K562 (cell line): ENCODE results near the gene ADAM8. TPM values are rescaled to one million over a fixed set of nuclear protein-coding genes. Genes with fewer than 3 reads are reported as not detected.

Experiments
- ARNT ChIP-seq, 2 experiments: fragments of 450-650 bp; IDR thresholded peaks; 2 replicates each; pipeline ENCODE4 v1.6.1; 2016; ENCODE audit warnings: mild to moderate bottlenecking in 1 of 2
- CREB1 ChIP-seq, 2 experiments: sonication (generic) in 1 of 2; formaldehyde crosslinking in 1 of 2; IDR thresholded peaks; 2 replicates each; pipeline versions ENCODE4 v1.6.1 to v1.8.0; 2012 to 2022; ENCODE audit warnings: inconsistent platforms in 1 of 2, mild to moderate bottlenecking in 1 of 2, missing genetic modification reagents in 1 of 2, moderate library complexity in 1 of 2
- CTCF ChIP-seq, 3 experiments: IDR thresholded peaks in 2 of 3; conservative IDR thresholded peaks in 1 of 3; 2 replicates each; pipeline ENCODE4 v1.5.1; 2011 to 2012; ENCODE audit warnings: low read length in 3 of 3, mild to moderate bottlenecking in 3 of 3, control low read depth in 2 of 3, improper control_type of control experiment in 1 of 3, inconsistent platforms in 1 of 3, low read depth in 1 of 3, mixed read lengths in 1 of 3, moderate library complexity in 1 of 3; ENCODE audit not compliant: insufficient read depth in 2 of 3
- DLX4 ChIP-seq: fragments of 250-450 bp; sonication (Bioruptor Pico); IDR thresholded peaks from 2 replicates; pipeline ENCODE4 v1.6.1; 2021; ENCODE audit warnings: mild to moderate bottlenecking
- E2F3 ChIP-seq: fragments of 250-450 bp; sonication (Bioruptor Pico); IDR thresholded peaks from 2 replicates; pipeline ENCODE4 v1.4.0; 2020; ENCODE audit warnings: mild to moderate bottlenecking
- GABPB1 ChIP-seq: sonication (generic); formaldehyde crosslinking; IDR thresholded peaks from 2 replicates; pipeline ENCODE4 v1.8.0; 2022; ENCODE audit warnings: mild to moderate bottlenecking, missing genetic modification reagents
- HOXB6 ChIP-seq: fragments of 250-450 bp; sonication (Bioruptor Pico); IDR thresholded peaks from 2 replicates; pipeline ENCODE4 v1.5.1; 2022; ENCODE audit warnings: mild to moderate bottlenecking, borderline replicate concordance
- KLF13 ChIP-seq: fragments of 450-650 bp; IDR thresholded peaks from 2 replicates; pipeline ENCODE4 v1.6.1; 2016; ENCODE audit warnings: missing genetic modification characterization, low read depth, mild to moderate bottlenecking, missing compliant biosample characterization, moderate library complexity, borderline replicate concordance
- NCOA2 ChIP-seq, 2 experiments: fragments of 450-650 bp; IDR thresholded peaks; 2 replicates each; pipeline ENCODE4 v1.6.1; 2018; ENCODE audit warnings: mild to moderate bottlenecking in 2 of 2, moderate library complexity in 1 of 2; ENCODE audit not compliant: partially characterized antibody in 2 of 2
- NCOR1 ChIP-seq: fragments of 450-650 bp; IDR thresholded peaks from 2 replicates; pipeline ENCODE4 v1.6.1; 2016; ENCODE audit warnings: mild to moderate bottlenecking, moderate library complexity
- PKNOX1 ChIP-seq: fragments of 450-650 bp; IDR thresholded peaks from 2 replicates; pipeline ENCODE4 v1.6.1; 2016
- POLR2AphosphoS5 ChIP-seq: IDR thresholded peaks from 2 replicates; pipeline ENCODE4 v1.6.1; 2011; ENCODE audit warnings: mild to moderate bottlenecking, low read depth, low read length, moderate library complexity; ENCODE audit not compliant: control insufficient read depth, insufficient read depth
- PPARD ChIP-seq: fragments of 250-450 bp; sonication (Bioruptor Pico); IDR thresholded peaks from 2 replicates; pipeline ENCODE4 v1.8.0; 2022; ENCODE audit warnings: inconsistent platforms, mild to moderate bottlenecking, moderate library complexity
- SREBF2 ChIP-seq: sonication (generic); formaldehyde crosslinking; IDR thresholded peaks from 2 replicates; pipeline ENCODE4 v1.4.0; 2020; ENCODE audit warnings: mild to moderate bottlenecking, missing genetic modification reagents
- SRSF1 ChIP-seq: fragments of 200-400 bp; formaldehyde crosslinking; IDR thresholded peaks from 2 replicates; pipeline ENCODE4 v1.6.1; 2017; ENCODE audit warnings: mild to moderate bottlenecking, low read depth, low read length, moderate library complexity
- TEAD1 ChIP-seq, 2 experiments: fragments of 450-650 bp in 1 of 2; sonication (generic) in 1 of 2; formaldehyde crosslinking; IDR thresholded peaks; 2 replicates each; pipeline versions ENCODE4 v1.4.0 to v1.8.0; 2020 to 2022; ENCODE audit warnings: mild to moderate bottlenecking in 2 of 2, missing genetic modification reagents in 1 of 2
- ZBTB11 ChIP-seq, 3 experiments: fragments of 200-800 bp in 1 of 3; fragments of 250-450 bp in 1 of 3; fragments of 450-650 bp in 1 of 3; sonication (Bioruptor Pico) in 1 of 3; sonication (Bioruptor generic) in 1 of 3; formaldehyde crosslinking in 1 of 3; IDR thresholded peaks; 2 replicates each; pipeline versions ENCODE4 v1.6.1 to v1.8.0; 2016 to 2022; ENCODE audit warnings: mild to moderate bottlenecking in 2 of 3, missing genetic modification characterization in 2 of 3, missing compliant biosample characterization in 1 of 3, moderate library complexity in 1 of 3
- ZNF354B ChIP-seq: fragments of 250-450 bp; sonication (Bioruptor Pico); IDR thresholded peaks from 2 replicates; pipeline ENCODE4 v1.4.0; 2020
- polyA plus RNA-seq, 8 experiments: library from polyadenylated mRNA; depleted of rRNA in 4 of 8; stranded (reverse) in 5 of 8; unstranded in 3 of 8; fragments of >200 nt; fragmentation: Nextera tagmentation in 2 of 8; fragmentation: Illumina TruSeq in 1 of 8; extraction: Ambion mirVana in 2 of 8; extraction: Trizol in 1 of 8; gene quantifications; 2 replicates each; pipeline versions ENCODE4 v1.2.1 to v1.2.3, GENCODE V29; 2011 to 2014; ENCODE audit warnings: inconsistent platforms in 1 of 8, missing spikeins in 1 of 8
- total RNA-seq, 7 experiments: library from RNA; depleted of rRNA in 6 of 7; stranded (reverse); fragments of >200 nt in 6 of 7; fragmentation: Illumina TruSeq in 2 of 7; extraction: Trizol in 2 of 7; gene quantifications; 2 replicates each; pipeline versions ENCODE4 v1.2.1 to v1.2.3, GENCODE V29; 2011 to 2021; ENCODE audit warnings: low replicate concordance in 1 of 7

ADAM8 gene
- total and polyA plus RNA-seq, 9 of the 15 experiments (the other 6 are each of a cell fraction or from before 2014, with no cell fraction given): 0.07 to 7.0 (median 1.1) TPM

- TF ChIP-seq KLF13 (tag) (no peak), GABPB1 (peak; percentile 52; the same call in 1 of the 2 replicates), POLR2AphosphoS5 (no peak), ZBTB11 (CRISPR knock-in tag; IDR thresholded peaks at IDR 0.05) (no peak), CREB1 (IDR thresholded peaks at IDR 0.05) (no peak), CREB1 (CRISPR knock-in tag; IDR thresholded peaks at IDR 0.05) (peak; percentile 72; the same call in 1 of the 2 replicates), SRSF1 (no peak), DLX4 (CRISPR knock-in tag) (no peak), HOXB6 (CRISPR knock-in tag) (no peak), NCOR1 (no peak), CTCF (IDR thresholded peaks at IDR 0.05 in 2 of 3, conservative IDR thresholded peaks at IDR 0.05 in 1 of 3; ENCODE audit: insufficient read depth in 2 of 3, low read depth in 1 of 3, low read length in 3 of 3) (peak; percentile 80 to 88 (median 85)), SREBF2 (CRISPR knock-in tag) (no peak), TEAD1 (CRISPR knock-in tag; IDR thresholded peaks at IDR 0.05) (peak in 1 of 2 experiments; percentile 40; a peak in 1 of 4 replicates), E2F3 (CRISPR knock-in tag) (no peak), NCOA2 (IDR thresholded peaks at IDR 0.05; ENCODE audit: partially characterized antibody in 2 of 2) (no peak), ARNT (IDR thresholded peaks at IDR 0.05) (no peak), PKNOX1 (peak; percentile 56; the same call in 1 of the 2 replicates), PPARD (no peak), ZNF354B (CRISPR knock-in tag) (no peak)
Measured at GRCh38 chr10:133318494-133319127, 41.9 kb upstream of the ADAM8 start (continued).
